ENCODE measurements around the gene TRIP6. TPM values are rescaled to one million over a fixed set of nuclear protein-coding genes. Genes with fewer than 3 reads are reported as not detected.
A peak's percentile ranks its signal among the peaks of the same experiment; 100 is the strongest.
"Not testable (repeated sequence)": the region's sequence is repeated elsewhere in the genome, so short reads cannot be mapped to it uniquely, and the experiment has no call there.

TRIP6 gene
- total RNA-seq, 1 donor from 2014 or later, result 91.0 TPM

DNA sequence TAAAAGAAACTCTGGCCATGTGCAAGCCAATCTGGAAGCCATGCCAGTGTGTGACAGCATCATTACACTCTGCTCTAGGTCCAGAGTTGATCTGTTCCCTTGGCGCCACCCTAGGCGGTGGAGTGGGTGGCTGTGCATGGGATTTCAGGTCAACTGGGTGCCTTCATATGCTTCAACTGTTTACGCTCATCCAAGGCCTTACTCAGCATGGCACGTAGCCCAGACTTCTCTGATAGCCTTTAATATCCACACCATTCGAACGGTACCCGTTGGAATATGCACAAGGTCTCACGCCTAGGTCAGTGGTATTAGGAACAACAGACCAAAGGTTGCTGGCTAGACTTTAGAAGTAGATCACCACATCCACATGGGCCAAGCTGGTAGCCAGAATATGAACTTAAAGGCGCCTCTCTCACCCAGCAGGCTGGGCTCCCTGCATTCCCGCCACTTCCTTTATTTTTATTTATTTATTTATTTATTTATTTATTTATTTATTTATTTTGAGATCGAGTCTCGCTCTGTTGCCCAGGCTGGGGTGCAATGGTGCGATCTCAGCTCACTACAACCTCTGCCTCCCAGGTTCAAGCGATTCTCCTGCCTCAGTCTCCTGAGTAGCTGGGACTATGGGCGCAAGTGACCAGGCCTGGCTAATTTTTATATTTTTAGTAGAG is 47.2 kb downstream of the TRIP6 start:
- peak; percentile 91 for DNase-seq (ENCODE audit: low spot score)

DNA sequence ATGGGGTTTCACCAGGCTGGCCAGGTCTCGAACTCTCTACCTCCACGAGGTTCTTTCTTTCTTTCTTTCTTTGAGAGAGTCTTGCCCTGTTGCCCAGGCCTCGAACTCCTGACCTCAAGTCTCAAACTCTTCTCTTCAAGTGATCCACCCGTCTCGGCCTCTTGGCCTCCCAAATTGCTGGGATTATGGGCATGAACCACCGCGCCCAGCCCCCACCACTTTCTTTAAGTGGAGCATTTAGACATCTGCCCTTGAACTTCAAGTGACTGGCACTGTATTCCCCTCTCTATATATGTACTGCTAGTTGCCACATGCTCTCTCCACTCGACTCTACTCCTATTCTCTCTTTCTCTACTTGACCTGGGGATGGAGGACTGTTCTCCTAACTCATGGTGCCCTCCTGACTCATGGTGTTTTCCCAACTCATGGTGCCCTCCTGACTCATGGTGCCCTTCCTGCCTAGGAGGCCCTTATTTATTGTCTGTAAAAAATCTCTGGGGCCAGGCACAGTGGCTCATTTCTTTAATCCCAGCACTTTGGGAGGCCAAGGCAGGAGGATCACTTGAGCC is 47.8 kb downstream of the TRIP6 start:
- DNase-seq (ENCODE audit: low spot score), result no peak

DNA sequence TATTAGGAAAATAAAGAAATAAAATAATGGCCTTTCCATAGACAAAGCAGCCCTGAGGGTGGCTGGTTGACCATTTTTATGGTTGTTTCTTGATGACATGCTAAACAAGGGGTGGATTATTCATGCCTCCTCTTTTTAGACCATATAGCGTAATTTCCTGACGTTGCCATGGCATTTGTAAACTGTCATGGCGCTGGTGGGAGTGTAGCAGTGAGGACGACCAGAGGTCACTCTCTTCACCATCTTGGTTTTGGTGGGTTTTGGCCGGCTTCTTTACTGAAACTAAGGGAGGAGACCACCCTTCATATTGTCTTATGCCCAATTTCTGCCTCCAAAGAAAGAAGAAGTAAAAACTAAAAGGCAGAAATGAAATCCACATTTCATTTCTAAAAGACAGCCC is 52.1 kb downstream of the TRIP6 start:
- not testable (repeated sequence) for DNase-seq (ENCODE audit: low spot score)

DNA sequence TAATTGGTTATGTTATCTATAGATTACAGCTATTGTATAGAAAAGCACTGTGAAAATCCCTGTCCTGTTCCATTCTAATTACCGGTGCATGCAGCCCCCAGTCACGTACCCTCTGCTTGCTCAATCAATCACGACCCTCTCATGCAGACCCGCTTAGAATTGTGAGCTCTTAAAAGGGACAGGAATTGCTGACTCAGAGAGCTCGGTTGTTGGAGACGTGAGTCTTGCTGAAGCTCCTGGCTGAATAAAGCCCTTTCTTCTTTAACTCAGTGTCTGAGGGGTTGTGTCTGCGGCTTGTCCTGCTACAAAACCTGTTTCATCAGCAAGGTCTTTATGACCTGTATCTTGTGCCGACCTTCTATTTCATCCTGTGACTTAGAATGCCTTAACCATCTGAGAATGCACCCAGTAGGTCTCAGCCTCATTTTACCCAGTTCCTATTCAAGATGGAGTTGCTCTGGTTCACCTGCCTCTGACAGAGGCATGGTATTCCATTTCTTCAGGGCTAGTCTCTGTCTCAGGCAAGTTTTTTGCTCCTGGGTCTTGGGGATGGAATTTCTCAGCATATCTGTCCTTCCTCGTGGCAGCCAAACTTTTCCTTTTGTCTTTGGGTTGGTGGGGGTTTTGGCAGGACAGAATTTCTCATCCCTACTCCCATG is 52.7 kb downstream of the TRIP6 start:
- DNase-seq (ENCODE audit: low spot score), result not testable (repeated sequence)

DNA sequence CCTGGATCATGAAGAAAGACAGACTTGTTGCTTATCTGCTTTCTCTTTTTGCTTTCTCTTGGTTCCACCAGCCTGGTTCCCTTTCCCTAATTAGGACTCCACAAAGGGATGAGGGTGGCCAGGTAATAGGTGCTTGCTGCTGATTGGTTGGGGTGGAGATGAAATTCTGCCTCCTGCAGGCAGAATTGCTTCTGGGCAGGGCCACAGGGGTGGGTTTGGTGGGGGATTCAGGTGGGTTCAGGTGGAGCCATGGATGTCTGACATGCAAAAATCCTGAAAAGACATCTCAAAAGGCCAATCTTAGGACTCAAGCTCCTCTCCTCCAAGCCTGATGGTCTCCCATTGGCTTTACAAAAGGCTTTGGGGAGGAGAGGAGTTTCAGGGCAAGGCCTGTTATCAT is 53.9 kb downstream of the TRIP6 start:
- DNase-seq (ENCODE audit: low spot score), result no peak

Other genes starting within 250 kb of the TRIP6 start
- gene TFR2, start 225.8 kb upstream of the TRIP6 start, total RNA-seq, result 13.8 TPM
- 0.14 TPM for gene ACTL6B, start 210.9 kb upstream of the TRIP6 start, total RNA-seq
- gene GNB2, start 193.6 kb upstream of the TRIP6 start, total RNA-seq, result 236 TPM
- gene GIGYF1, start 173.1 kb upstream of the TRIP6 start, total RNA-seq, result 56.2 TPM
- 25.9 TPM for gene POP7, start 161.3 kb upstream of the TRIP6 start, total RNA-seq
- gene EPO, start 146.9 kb upstream of the TRIP6 start, total RNA-seq, result not detected
- not detected for gene ZAN, start 133.8 kb upstream of the TRIP6 start, total RNA-seq
- gene EPHB4, start 39.9 kb upstream of the TRIP6 start, total RNA-seq, result 165 TPM
- 76.1 TPM for gene SLC12A9, start 14.7 kb upstream of the TRIP6 start, total RNA-seq
- 150 TPM for gene SRRT, start 7.7 kb downstream of the TRIP6 start, total RNA-seq
- gene UFSP1, start 22.3 kb downstream of the TRIP6 start, total RNA-seq, result 3.3 TPM
- 8.4 TPM for gene ACHE, start 28.5 kb downstream of the TRIP6 start, total RNA-seq
- gene MUC3A, start 82.1 kb downstream of the TRIP6 start, total RNA-seq, result 230 TPM
- 0.72 TPM for gene MUC12, start 102.2 kb downstream of the TRIP6 start, total RNA-seq
- gene MUC17, start 152.7 kb downstream of the TRIP6 start, total RNA-seq, result under 0.01 TPM
- 57.7 TPM for gene TRIM56, start 218.1 kb downstream of the TRIP6 start, total RNA-seq